Neural progenitor cell (in vitro differentiated cells): Measurements from ENCODE around the gene MACC1. TPM values are rescaled to one million over a fixed set of nuclear protein-coding genes. Genes with fewer than 3 reads are reported as not detected.

Source experiments
- DNase-seq: peaks from one replicate; pipeline ENCODE4 v3.0.0-alpha.2; 2016; ENCODE audit warnings: low spot score
- H2AFZ ChIP-seq: fragments of 200-600 bp; sonication (generic); replicated peaks from 2 replicates; pipeline ENCODE4 v1.6.1; 2016; ENCODE audit warnings: antibody characterized with exemption
- H3F3A ChIP-seq: fragments of 200-600 bp; sonication (generic); 2 replicates; pipeline ENCODE4 v1.6.1; 2016; ENCODE audit warnings: antibody characterized with exemption, low read depth
- H3K27ac ChIP-seq: fragments of 200-600 bp; sonication (generic); 2 replicates; pipeline ENCODE4 v1.5.1; 2016; ENCODE audit warnings: mild to moderate bottlenecking
- H3K27me3 ChIP-seq: fragments of 200-600 bp; sonication (generic); 2 replicates; pipeline ENCODE4 v1.6.1; 2016; ENCODE audit warnings: mild to moderate bottlenecking, moderate library complexity
- H3K36me3 ChIP-seq: fragments of 200-600 bp; sonication (generic); 2 replicates; pipeline ENCODE4 v1.5.1; 2016
- H3K4me1 ChIP-seq: fragments of 200-600 bp; sonication (generic); 2 replicates; pipeline ENCODE4 v1.6.1; 2016; ENCODE audit warnings: mixed run types
- H3K4me2 ChIP-seq: fragments of 200-600 bp; sonication (generic); 2 replicates; pipeline ENCODE4 v1.6.1; 2016
- H3K4me3 ChIP-seq: fragments of 200-600 bp; sonication (generic); 2 replicates; pipeline ENCODE4 v1.5.1; 2016
- H3K79me2 ChIP-seq: fragments of 200-600 bp; sonication (generic); 2 replicates; pipeline ENCODE4 v1.6.1; 2016; ENCODE audit warnings: low read depth
- H3K9ac ChIP-seq: fragments of 200-600 bp; sonication (generic); 2 replicates; pipeline ENCODE4 v1.6.1; 2016
- H3K9me3 ChIP-seq: fragments of 200-600 bp; sonication (generic); 2 replicates; pipeline ENCODE4 v1.5.1; 2016; ENCODE audit warnings: low read depth
- H4K20me1 ChIP-seq: fragments of 200-600 bp; sonication (generic); 2 replicates; pipeline ENCODE4 v1.6.1; 2016; ENCODE audit warnings: low read depth
- H3K27ac Mint-ChIP-seq: 3 replicates; pipeline ENCODE4 v1.8.0; 2021; ENCODE audit warnings: mixed read lengths
- H3K27me3 Mint-ChIP-seq: 2 replicates; pipeline ENCODE4 v1.8.0; 2022; ENCODE audit warnings: low read depth, mild to moderate bottlenecking, inconsistent platforms, moderate library complexity, mixed read lengths; ENCODE audit not compliant: insufficient read depth
- H3K36me3 Mint-ChIP-seq: 3 replicates; pipeline ENCODE4 v1.8.0; 2021; ENCODE audit warnings: mixed read lengths
- H3K4me1 Mint-ChIP-seq: 3 replicates; pipeline ENCODE4 v1.8.0; 2021; ENCODE audit warnings: mixed read lengths
- H3K4me3 Mint-ChIP-seq: 3 replicates; pipeline ENCODE4 v1.8.0; 2021; ENCODE audit warnings: mild to moderate bottlenecking, moderate library complexity, mixed read lengths
- H3K9me3 Mint-ChIP-seq: 3 replicates; pipeline ENCODE4 v1.8.0; 2020; ENCODE audit warnings: mixed read lengths
- CTCF ChIP-seq: fragments of 200-600 bp; sonication (generic); IDR thresholded peaks from 2 replicates; pipeline ENCODE4 v1.5.1; 2017; ENCODE audit warnings: antibody characterized with exemption, mild to moderate bottlenecking
- EZH2 ChIP-seq: fragments of 200-600 bp; sonication (generic); IDR thresholded peaks from 2 replicates; pipeline ENCODE4 v1.6.1; 2017; ENCODE audit warnings: antibody characterized with exemption, mild to moderate bottlenecking, moderate library complexity
- EZH2phosphoT487 ChIP-seq: fragments of 200-600 bp; sonication (generic); IDR thresholded peaks from 2 replicates; pipeline ENCODE4 v1.6.1; 2017; ENCODE audit warnings: antibody characterized with exemption
- total RNA-seq: library from RNA; depleted of rRNA; stranded (reverse); fragments of >200 nt; gene quantifications from 2 replicates; pipeline ENCODE4 v1.2.3, GENCODE V29; 2015; ENCODE audit warnings: low replicate concordance

The MACC1 gene
- total RNA-seq, 1 donor from 2014 or later: 7.2 TPM

GRCh38 chr7:20095862-20096261, 121.3 kb downstream of the MACC1 start:
- Histone ChIP-seq H3F3A (no peaks in the 10 kb centered on the region), H4K20me1 (no peaks in the 10 kb centered on the region), H3K4me1 (no peaks in the 10 kb centered on the region), H3K4me3 (no peak overlapping the region), H2AFZ (no peak overlapping the region), H3K4me2 (no peak overlapping the region), H3K27ac (no peak overlapping the region), H3K79me2 (no peaks in the 10 kb centered on the region), H3K27me3 (no peaks in the 10 kb centered on the region), H3K9ac (no peak overlapping the region), H3K9me3 (no peaks in the 10 kb centered on the region), H3K36me3 (no peaks in the 10 kb centered on the region)
- no peak for TF ChIP-seq EZH2
- no peak for TF ChIP-seq CTCF
- no peak for TF ChIP-seq EZH2phosphoT487
- Mint-ChIP-seq H3K27me3 (peaks cover 3% of the 10 kb centered on the region), H3K9me3 (peaks cover 26% of the 10 kb centered on the region), H3K4me3 (no peak overlapping the region), H3K36me3 (no peaks in the 10 kb centered on the region), H3K4me1 (no peaks in the 10 kb centered on the region), H3K27ac (no peak overlapping the region)
- no peak for DNase-seq

DNA sequence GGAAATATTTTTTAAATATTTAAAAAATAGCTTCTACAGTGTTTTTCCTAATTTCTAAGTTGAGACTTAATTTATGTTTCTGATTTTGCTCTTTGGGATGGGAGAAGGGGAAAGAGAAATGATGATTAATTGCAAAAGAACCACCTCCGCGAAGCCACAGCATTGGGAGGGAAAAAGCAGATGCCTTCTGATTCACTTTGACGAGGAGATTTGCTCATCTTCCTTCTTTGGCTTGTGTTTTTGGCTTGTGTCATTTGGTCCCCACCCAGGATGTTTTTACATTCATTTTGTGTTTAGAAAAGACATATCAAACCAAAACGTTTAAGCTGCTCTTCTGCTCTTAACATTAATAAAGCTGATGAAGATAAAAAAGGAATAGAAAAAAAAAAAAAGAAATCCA, 121.7 kb downstream of the MACC1 start:
- no peak overlapping the region for H3K4me3 Mint-ChIP-seq
- H3K9me3 ChIP-seq: no peaks in the 10 kb centered on the region
- no peaks in the 10 kb centered on the region for H3K36me3 ChIP-seq
- H3K27me3 ChIP-seq: no peaks in the 10 kb centered on the region
- H3K4me2 ChIP-seq: no peak overlapping the region
- no peak overlapping the region for H3K9ac ChIP-seq
- H3K36me3 Mint-ChIP-seq: no peaks in the 10 kb centered on the region
- H3K4me1 Mint-ChIP-seq: no peaks in the 10 kb centered on the region
- DNase-seq: no peak
- H3K9me3 Mint-ChIP-seq: peaks cover 26% of the 10 kb centered on the region
- no peaks in the 10 kb centered on the region for H3K4me1 ChIP-seq
- no peak overlapping the region for H3K27ac ChIP-seq
- no peaks in the 10 kb centered on the region for H3F3A ChIP-seq
- no peaks in the 10 kb centered on the region for H3K79me2 ChIP-seq
- no peak overlapping the region for H2AFZ ChIP-seq
- no peaks in the 10 kb centered on the region for H4K20me1 ChIP-seq
- H3K4me3 ChIP-seq: no peak overlapping the region
- H3K27ac Mint-ChIP-seq: no peak overlapping the region
- H3K27me3 Mint-ChIP-seq: peaks cover 3% of the 10 kb centered on the region
- TF ChIP-seq EZH2phosphoT487: no peak
- no peak for TF ChIP-seq CTCF
- no peak for TF ChIP-seq EZH2

- no peaks in the 10 kb centered on the region for H4K20me1 ChIP-seq
- no peaks in the 10 kb centered on the region for H3K79me2 ChIP-seq
- DNase-seq: no peak
- H3K9ac ChIP-seq: no peak overlapping the region
- Mint-ChIP-seq H3K4me1 (no peaks in the 10 kb centered on the region), H3K36me3 (no peaks in the 10 kb centered on the region), H3K9me3 (peaks cover 10% of the 10 kb centered on the region), H3K27me3 (no peaks in the 10 kb centered on the region), H3K27ac (no peak overlapping the region), H3K4me3 (no peak overlapping the region)
- no peaks in the 10 kb centered on the region for H3F3A ChIP-seq
- no peaks in the 10 kb centered on the region for H3K27me3 ChIP-seq
- H3K4me3 ChIP-seq: no peak overlapping the region
- H3K9me3 ChIP-seq: no peaks in the 10 kb centered on the region
- no peaks in the 10 kb centered on the region for H3K4me1 ChIP-seq
- no peak for TF ChIP-seq CTCF
- no peak for TF ChIP-seq EZH2phosphoT487
- TF ChIP-seq EZH2: no peak
- no peaks in the 10 kb centered on the region for H3K36me3 ChIP-seq
- no peak overlapping the region for H2AFZ ChIP-seq
- no peak overlapping the region for H3K27ac ChIP-seq
- no peak overlapping the region for H3K4me2 ChIP-seq
These were observed 127.8 kb downstream of the MACC1 start for GRCh38 chr7:20089431-20089830.

GRCh38 chr7:20085086-20085485, 132.1 kb downstream of the MACC1 start:
- H3K27ac ChIP-seq: no peak overlapping the region
- H3K4me1 ChIP-seq: no peaks in the 10 kb centered on the region
- Mint-ChIP-seq H3K4me1 (no peaks in the 10 kb centered on the region), H3K27ac (no peak overlapping the region), H3K27me3 (no peaks in the 10 kb centered on the region), H3K9me3 (no peaks in the 10 kb centered on the region), H3K36me3 (no peaks in the 10 kb centered on the region), H3K4me3 (no peak overlapping the region)
- no peaks in the 10 kb centered on the region for H3K9me3 ChIP-seq
- H3K79me2 ChIP-seq: no peaks in the 10 kb centered on the region
- H3F3A ChIP-seq: no peaks in the 10 kb centered on the region
- H4K20me1 ChIP-seq: no peaks in the 10 kb centered on the region
- TF ChIP-seq EZH2 (no peak), CTCF (no peak), EZH2phosphoT487 (no peak)
- H2AFZ ChIP-seq: no peak overlapping the region
- H3K36me3 ChIP-seq: no peaks in the 10 kb centered on the region
- DNase-seq: no peak
- H3K27me3 ChIP-seq: no peaks in the 10 kb centered on the region
- H3K4me3 ChIP-seq: no peak overlapping the region
- no peak overlapping the region for H3K9ac ChIP-seq
- no peak overlapping the region for H3K4me2 ChIP-seq
